Uterus (tissue), 4 donors: Measurements from ENCODE around the gene ADAP1. TPM values are rescaled to one million over a fixed set of nuclear protein-coding genes. Genes with fewer than 3 reads are reported as not detected.

ENCODE experiments used
- DNase-seq, 2 donors: peaks; one replicate each; pipeline ENCODE4 v3.0.0-alpha.2; 2019 to 2020
- H3K27ac ChIP-seq, 2 donors: fragments of 200-600 bp; sonication (generic); 1 replicate in 1 of 2; 2 replicates in 1 of 2; pipeline ENCODE4 v1.5.1; 2016 to 2018
- H3K27me3 ChIP-seq, 2 donors: fragments of 200-600 bp; sonication (generic); one replicate each; pipeline ENCODE4 v1.5.1; 2018 to 2019; ENCODE audit warnings: control low read depth in 1 of 2
- H3K36me3 ChIP-seq, 2 donors: fragments of 200-600 bp; sonication (generic); one replicate each; pipeline ENCODE4 v1.5.1; 2019; ENCODE audit warnings: control low read depth in 1 of 2
- H3K4me1 ChIP-seq, 2 donors: fragments of 200-600 bp; sonication (generic); one replicate each; pipeline ENCODE4 v1.5.1; 2018 to 2019; ENCODE audit warnings: control low read depth in 1 of 2
- H3K4me3 ChIP-seq, 2 donors: fragments of 200-600 bp; sonication (generic); 1 replicate in 1 of 2; 2 replicates in 1 of 2; pipeline ENCODE4 v1.5.1; 2018 to 2019; ENCODE audit warnings: mild to moderate bottlenecking in 1 of 2
- H3K9me3 ChIP-seq, 2 donors: fragments of 200-600 bp; sonication (generic); one replicate each; pipeline ENCODE4 v1.5.1; 2019; ENCODE audit warnings: control low read depth in 1 of 2
- CTCF ChIP-seq, 4 experiments: fragments of 200-600 bp in 2 of 4; fragments of 450-650 bp in 2 of 4; sonication (generic) in 2 of 4; IDR thresholded peaks; one replicate each; pipeline ENCODE4 v1.5.1; 2016 to 2019; ENCODE audit warnings: antibody characterized with exemption in 4 of 4, mild to moderate bottlenecking in 2 of 4, moderate library complexity in 1 of 4
- POLR2A ChIP-seq, 2 donors: fragments of 450-650 bp; IDR thresholded peaks; one replicate each; pipeline ENCODE4 v1.6.1; 2016; ENCODE audit warnings: antibody characterized with exemption in 2 of 2, mild to moderate bottlenecking in 1 of 2, moderate library complexity in 1 of 2
- intact Hi-C: fragments of 100-400 bp; cut with DNase I; formaldehyde crosslinking; loops from one replicate; pipeline ENCODE4 v1.15.1; 2023; ENCODE audit warnings: low total_unique reads
- total RNA-seq, 4 donors: library from RNA; depleted of rRNA in 3 of 4; stranded (reverse); fragments of >200 nt in 3 of 4; gene quantifications; one replicate each; pipeline versions ENCODE4 v1.1.0 to v1.2.4, GENCODE V29; 2014 to 2023
- donor health status: DM: yes; HTN: yes; CAD: no.

ADAP1 gene
- total RNA-seq, 4 donors from 2014 or later, result 3.2 to 17.4 (median 10.9) TPM

- DNase-seq, result no peak
- no peaks in the 10 kb centered on the region for H3K27me3 ChIP-seq
- H3K4me1 ChIP-seq, result no peaks in the 10 kb centered on the region
- intact Hi-C loops, result no loop called here
- H3K9me3 ChIP-seq, result no peaks in the 10 kb centered on the region
- no peaks in the 10 kb centered on the region for H3K36me3 ChIP-seq
- no peak for TF ChIP-seq POLR2A (IDR thresholded peaks at IDR 0.05)
- TF ChIP-seq CTCF (IDR thresholded peaks at IDR 0.05), result no peak
- H3K27ac ChIP-seq, result no peak overlapping the region
- H3K4me3 ChIP-seq, result no peak overlapping the region
Measured at GRCh38 chr7:855686-856369, 98.7 kb downstream of the ADAP1 start.

GRCh38 chr7:854118-854775, 100.2 kb downstream of the ADAP1 start:
- TF ChIP-seq CTCF (IDR thresholded peaks at IDR 0.05), result no peak
- TF ChIP-seq POLR2A (IDR thresholded peaks at IDR 0.05), result no peak
- Histone ChIP-seq H3K27ac (no peak overlapping the region), H3K4me3 (no peak overlapping the region), H3K4me1 (no peaks in the 10 kb centered on the region), H3K27me3 (no peaks in the 10 kb centered on the region), H3K9me3 (no peaks in the 10 kb centered on the region), H3K36me3 (no peaks in the 10 kb centered on the region)
- intact Hi-C loops, result no loop called here
- DNase-seq, result no peak

- intact Hi-C loops, result no loop called here
- H3K36me3 ChIP-seq, result no peaks in the 10 kb centered on the region
Measured at GRCh38 chr7:853366-854117, 100.9 kb downstream of the ADAP1 start.

GRCh38 chr7:851204-851603, 103.3 kb downstream of the ADAP1 start:
- H3K36me3 ChIP-seq, result no peaks in the 10 kb centered on the region
- H3K27me3 ChIP-seq, result no peaks in the 10 kb centered on the region
- H3K9me3 ChIP-seq, result no peaks in the 10 kb centered on the region
- no peak for DNase-seq
- H3K27ac ChIP-seq, result no peak overlapping the region
- TF ChIP-seq POLR2A (IDR thresholded peaks at IDR 0.05), result no peak
- TF ChIP-seq CTCF (IDR thresholded peaks at IDR 0.05), result no peak
- H3K4me1 ChIP-seq, result no peaks in the 10 kb centered on the region
- H3K4me3 ChIP-seq, result no peak overlapping the region
- intact Hi-C loops, result no loop called here

More at GRCh38 chr7:853366-854117, 100.9 kb downstream of the ADAP1 start:
- no peak overlapping the region for H3K4me3 ChIP-seq
- H3K27me3 ChIP-seq, result no peaks in the 10 kb centered on the region
- no peak for DNase-seq
- no peak overlapping the region for H3K27ac ChIP-seq
- H3K9me3 ChIP-seq, result no peaks in the 10 kb centered on the region
- no peak for TF ChIP-seq CTCF (IDR thresholded peaks at IDR 0.05)
- no peak for TF ChIP-seq POLR2A (IDR thresholded peaks at IDR 0.05)
- H3K4me1 ChIP-seq, result no peaks in the 10 kb centered on the region

GRCh38 chr7:849781-850180, 104.7 kb downstream of the ADAP1 start:
- intact Hi-C loops, result no loop called here
- no peak for DNase-seq
- TF ChIP-seq CTCF (IDR thresholded peaks at IDR 0.05), result no peak
- no peak for TF ChIP-seq POLR2A (IDR thresholded peaks at IDR 0.05)
- Histone ChIP-seq H3K36me3 (no peaks in the 10 kb centered on the region), H3K9me3 (no peaks in the 10 kb centered on the region), H3K4me1 (no peaks in the 10 kb centered on the region), H3K27me3 (no peaks in the 10 kb centered on the region), H3K4me3 (no peak overlapping the region), H3K27ac (no peak overlapping the region)
